Limb (tissue), 2 donors: Measurements from ENCODE around the gene LRRTM1.

Experiments
- DNase-seq, 2 donors: peaks; one replicate each; pipeline ENCODE4 v3.0.0-alpha.2; 2016; ENCODE audit errors: extremely low spot score in 2 of 2

The LRRTM1 gene

DNA sequence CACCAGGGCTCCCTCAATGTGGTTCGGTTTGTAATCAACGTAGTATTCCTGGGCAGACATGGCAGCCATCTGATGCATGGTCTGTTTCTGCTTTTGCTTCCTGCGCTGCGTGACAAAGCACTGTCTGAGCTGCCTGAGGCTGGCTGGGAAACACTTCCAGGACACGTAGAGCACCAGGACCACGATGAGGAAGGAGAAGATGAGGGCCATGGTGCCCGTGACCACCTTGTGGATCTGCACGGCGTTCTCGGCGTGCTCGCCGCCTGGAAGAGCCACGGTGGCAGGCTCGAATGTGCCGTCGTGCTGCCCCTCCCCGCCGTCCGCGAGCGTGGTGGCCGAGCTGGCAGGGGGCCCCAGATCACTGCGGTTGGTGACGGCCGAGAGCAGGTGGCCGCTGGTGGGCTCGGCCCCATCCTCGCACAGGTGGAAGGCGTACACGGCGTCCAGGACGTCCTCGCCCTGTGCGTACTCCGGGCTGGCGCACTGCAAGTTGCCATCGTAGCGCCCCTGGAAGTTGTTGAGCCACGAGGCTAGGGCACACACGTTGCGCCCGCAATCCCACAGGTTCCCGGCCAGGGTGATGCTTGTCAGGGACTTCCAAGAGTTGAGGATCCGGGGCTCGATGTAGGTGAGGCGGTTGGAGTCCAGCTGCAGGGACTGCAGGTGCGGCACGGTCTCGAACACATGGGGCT is 2.1 kb downstream of the LRRTM1 start:
- peak in 1 of 2 donors; percentile 50 for DNase-seq

DNA sequence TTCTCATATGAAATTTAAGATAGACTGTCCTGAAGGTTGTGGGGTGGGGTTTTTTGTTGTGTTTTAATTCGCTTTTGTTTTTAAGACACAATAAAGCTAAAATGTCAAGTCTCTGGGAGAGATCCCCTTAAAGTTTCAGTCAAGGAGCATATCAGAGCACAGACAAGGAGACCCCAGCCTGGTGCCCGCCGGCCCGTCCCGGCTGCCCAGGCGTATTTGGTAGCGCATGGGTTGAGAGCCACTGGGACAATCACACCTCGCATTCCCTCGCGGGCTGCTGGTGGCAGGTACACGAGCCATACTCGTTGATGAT is 2.6 kb downstream of the LRRTM1 start:
- DNase-seq, result no peak

DNA sequence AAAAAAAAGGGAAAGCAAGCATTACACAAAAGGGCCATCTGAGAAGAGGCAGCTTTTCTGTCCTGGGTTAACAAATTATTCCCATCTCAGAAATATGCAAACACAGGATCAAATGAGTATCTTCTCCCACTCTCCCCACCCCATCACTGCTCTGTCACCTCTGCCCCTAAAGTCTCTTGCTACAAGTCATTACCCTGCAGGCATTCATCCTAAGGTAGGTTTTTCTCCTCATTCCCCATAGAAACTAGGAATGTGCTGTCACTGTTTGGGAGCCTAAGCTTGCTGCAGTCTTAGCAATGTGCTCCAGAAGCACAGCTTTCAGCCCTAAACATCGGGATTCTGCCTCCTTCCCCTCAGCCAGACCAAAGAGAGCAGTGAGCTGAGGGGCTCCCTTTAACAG is 3.6 kb downstream of the LRRTM1 start:
- DNase-seq, result no peak

DNA sequence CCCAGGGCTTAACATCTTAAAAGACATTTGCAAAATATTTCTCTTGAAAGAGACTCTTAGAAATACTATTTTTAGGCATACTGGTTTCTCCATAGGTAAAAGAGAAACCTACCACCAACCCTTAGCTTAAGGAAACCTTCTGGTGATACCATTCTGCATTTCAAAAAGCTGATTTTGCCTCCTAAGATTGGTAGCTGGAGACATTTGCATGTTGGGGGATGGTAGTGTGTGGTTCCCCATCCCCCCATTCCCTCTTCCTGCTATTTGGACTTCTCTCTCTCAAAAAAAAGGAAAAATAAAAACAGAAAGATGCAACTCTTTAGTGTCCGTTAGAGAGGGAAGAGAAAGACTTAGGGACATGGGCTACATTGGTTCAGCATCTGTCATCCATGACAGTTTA is 4.2 kb downstream of the LRRTM1 start:
- no peak for DNase-seq

DNA sequence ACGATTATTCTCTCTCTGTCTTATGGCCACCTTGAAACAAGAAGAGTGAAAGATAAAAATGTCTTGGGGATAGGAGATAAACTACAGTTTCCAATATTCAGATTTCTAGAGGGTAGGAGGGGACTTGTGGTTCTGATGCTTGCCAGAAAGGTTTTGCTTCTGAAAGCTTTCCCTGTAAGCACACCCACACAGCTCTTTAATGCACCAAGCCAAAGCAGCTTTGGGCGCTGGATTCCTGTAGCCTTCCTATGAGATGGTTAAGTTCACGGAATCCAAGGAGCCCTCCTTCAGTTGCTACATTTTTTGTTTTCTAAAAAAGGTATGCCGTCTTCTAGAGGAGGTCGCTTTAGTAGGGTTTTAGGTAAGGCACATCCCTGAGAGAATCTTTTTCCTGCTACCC is 4.9 kb downstream of the LRRTM1 start:
- no peak for DNase-seq

DNA sequence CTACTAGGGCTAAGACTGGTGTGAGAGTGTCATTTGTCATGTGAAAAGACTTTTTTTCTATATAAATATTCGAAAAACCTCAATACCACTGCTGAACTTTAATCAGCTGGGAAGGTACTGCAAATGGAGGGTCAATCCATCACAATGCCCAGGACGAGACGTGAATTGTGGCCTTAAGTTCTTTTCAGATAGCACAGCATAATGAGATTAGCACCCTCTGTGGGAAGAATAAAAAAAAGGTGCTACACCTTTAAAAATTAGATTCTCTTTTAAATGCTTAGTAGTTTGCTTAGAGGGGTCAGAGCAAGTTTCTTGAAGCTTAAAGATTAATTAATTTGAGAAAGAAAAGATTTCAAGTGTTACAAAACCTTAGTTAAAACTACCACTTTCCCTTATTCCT is 5.6 kb downstream of the LRRTM1 start:
- no peak for DNase-seq

DNA sequence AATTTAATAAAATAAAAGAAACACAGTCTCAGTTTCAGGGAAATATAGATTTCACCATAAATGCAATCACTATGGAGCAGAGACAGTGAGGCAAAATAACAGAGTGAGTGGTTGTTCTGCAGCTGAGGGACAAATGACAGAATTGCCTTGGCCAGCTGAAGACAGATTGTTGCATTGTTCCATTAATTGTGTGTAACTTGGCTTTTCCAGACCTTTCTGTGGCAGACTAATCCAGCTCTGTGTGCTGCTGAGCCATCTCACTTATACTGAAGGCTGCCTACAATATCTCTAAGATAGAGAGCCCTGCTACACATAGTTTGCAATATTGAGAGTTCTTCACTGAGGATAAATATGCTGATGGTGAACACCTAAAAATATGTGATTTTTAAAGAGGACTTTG is 11.5 kb downstream of the LRRTM1 start:
- no peak for DNase-seq

DNA sequence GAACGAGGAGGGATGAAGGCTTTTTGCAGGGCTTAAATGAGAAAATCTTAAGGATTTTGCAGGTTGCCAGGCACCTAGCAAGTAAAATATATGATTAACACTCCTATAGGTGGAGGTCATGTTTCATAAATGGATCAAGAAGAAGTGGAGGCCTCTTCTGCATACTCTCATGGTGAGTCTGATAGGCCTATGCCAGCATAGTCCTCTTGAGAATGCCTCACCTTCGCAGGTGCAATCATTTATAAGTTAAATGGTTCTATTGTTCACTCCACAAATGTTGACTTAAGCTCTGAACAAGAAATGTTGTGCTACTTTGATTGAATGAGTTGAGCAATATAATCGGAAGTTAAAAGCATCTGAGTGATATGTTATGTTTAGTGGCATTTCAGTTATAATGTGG is 12.1 kb downstream of the LRRTM1 start:
- no peak for DNase-seq

DNA sequence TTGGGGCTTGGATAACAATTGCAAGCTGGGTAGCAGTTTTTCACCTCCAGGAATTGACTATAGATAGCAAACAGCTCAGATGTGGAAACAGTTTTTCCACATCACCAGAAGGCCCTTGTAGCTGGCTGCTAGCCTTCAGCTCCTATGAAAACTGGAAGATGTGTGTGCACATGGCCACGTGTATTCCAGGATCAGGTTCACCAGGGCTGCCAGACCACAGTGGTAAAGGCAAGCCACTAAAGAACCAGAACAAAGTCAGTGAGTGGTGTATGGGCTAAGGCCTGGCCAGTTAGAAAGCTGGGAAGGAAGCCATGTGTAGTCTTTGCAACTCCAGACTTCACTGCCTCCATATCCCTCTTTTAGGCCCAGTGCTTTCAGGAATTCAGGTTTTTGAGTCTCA is 12.9 kb downstream of the LRRTM1 start:
- DNase-seq, result no peak

DNA sequence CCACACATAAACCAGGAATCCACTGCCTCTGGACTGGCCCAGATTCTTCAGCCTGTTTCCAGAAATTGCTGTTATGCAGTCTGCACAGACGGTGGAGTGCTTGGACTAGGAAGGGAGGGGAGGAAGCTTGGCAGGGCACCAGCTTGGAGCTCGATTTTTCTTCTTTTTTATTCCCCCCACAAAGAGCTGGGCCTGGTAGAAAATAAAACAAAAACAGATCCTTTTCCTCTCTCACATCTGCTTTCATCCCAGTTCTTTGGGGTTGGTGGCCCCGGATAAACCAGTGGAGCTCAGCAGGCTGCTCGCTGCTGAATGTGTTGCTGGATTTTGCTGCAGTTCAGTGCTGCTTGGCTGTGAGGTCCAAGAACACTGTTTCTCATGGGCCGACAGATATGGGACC is 16.0 kb downstream of the LRRTM1 start:
- DNase-seq, result peak; percentile 74 to 76

DNA sequence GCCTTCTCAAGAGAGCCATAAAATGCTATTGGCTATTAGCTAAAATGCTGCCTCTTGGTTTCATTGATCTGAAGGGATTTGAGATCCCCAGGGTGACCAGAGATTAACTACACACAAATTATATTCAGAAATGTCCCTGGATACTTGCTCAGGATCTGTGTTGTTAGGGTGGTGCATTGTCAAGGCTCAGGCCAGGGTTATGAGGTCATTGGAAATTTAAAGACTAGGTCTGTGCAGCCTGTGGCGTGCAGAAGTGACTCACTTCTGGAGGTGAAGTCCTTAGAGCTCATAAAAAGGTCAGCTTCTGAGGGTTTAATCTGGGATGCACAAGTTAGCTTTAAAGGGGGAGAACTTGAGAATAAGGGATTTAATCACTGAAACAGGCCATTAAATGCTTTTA is 23.5 kb downstream of the LRRTM1 start:
- DNase-seq, result no peak

DNA sequence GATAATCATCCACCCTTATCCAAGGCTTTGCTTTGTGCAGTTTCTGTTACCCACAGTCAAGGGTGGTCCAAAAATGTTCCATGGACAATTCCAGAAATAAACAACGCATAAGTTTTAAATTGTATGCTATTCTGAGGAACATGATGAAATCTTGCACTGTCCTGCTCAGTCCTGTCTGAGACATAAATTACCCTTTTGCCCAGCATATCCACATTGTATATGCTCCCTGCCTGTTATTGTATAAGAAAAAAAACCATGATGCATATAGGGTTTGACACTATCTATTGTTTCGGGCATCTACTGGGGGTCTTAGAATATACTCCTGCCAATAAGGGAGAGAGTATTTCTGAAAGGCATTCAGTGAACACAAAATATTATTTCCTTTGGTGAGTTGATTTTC is 24.0 kb downstream of the LRRTM1 start:
- DNase-seq, result no peak

DNA sequence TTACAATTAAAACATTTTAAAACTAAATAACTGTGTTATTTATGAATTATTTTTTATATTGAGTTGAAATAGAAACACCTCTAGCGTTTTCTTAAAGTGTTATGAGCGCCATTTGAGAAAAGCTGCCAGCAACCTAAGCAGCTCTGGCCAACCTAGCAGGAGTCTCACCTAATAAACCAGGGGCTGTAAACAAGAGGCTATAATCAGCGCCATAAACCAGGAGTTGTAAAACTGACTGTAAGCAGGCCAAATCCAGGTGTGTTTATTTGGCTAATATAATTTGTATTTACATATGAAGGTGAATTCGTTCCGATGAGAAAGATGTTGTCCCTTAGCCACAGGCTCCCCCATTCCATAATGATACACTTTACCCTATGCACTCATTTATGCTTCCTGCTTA is 34.7 kb downstream of the LRRTM1 start:
- no peak for DNase-seq

DNA sequence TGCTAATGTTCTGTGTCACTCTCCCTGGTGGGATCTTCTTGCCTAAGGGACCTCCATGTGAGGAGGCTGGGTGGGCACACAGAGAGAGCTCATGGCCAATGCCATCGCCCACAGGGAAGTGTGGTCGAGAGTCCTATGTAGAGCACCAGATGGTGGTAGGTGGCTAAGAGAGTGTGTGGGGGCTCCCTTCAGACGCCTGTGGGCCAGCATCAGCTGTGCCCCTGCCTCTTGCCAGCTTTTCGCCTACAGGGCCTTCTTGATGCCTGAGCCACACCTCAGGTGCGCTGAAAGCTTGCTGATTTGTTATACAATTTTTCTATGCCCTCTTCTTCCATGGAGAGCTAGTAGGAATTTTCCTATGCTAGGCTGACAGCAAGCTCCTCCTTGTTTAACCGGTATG is 38.3 kb downstream of the LRRTM1 start:
- no peak for DNase-seq

DNA sequence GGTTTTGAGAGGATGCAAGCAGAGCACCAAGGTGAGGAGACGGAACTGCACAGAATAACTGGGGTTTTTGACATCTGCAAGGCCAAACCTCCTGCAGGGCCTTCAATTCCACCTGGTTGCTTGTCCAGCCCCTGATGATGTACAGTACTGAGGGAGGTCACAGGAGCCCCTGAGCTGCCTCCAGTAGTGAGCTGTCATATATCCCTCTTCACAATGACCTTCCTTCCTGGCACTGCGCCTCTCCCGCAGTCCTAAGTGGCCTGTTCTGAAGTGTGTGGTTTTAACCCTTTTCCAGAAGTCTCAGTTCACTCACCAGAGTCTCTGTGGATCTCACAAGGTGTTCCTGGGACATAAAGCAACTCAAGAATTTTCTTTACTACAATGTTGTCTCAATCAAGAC is 45.3 kb downstream of the LRRTM1 start:
- no peak for DNase-seq

DNA sequence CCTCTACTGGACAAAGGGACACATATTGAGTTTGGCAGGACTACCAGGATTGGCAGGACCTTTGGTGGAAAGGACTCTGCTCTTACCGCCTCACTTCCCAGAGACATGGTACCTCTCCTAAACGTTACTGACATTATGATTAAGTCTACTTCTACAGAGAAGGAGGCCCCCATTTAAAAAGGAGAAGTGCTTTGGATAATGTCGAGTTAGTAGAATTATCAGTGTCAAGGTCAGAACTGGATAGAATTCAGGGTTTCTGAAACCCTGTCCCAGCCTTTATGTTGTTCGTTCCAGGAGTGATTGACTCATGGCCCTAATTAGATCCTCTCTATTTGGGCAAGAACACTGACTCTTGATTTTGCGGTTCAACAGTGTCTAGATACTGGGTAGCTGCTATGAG is 45.8 kb downstream of the LRRTM1 start:
- DNase-seq, result no peak

DNA sequence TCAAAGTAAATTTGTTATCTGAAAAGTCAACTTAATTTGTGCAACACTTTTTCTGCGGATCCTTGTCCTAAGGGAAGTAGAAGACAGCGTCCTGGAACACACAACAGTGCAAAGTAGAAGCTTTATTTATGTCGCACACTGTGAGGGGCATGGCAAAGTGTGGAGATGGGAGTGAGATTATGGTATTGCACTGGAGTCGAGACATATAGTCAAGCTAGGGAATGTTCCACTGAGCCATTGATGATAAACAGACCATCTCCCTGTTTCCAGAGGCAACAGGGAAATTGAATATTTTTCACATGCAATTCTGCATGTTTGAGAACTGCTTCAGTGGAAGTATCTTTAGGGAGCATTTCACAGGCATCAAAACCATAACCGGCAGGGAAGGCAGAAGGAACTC is 46.2 kb downstream of the LRRTM1 start:
- no peak for DNase-seq

DNA sequence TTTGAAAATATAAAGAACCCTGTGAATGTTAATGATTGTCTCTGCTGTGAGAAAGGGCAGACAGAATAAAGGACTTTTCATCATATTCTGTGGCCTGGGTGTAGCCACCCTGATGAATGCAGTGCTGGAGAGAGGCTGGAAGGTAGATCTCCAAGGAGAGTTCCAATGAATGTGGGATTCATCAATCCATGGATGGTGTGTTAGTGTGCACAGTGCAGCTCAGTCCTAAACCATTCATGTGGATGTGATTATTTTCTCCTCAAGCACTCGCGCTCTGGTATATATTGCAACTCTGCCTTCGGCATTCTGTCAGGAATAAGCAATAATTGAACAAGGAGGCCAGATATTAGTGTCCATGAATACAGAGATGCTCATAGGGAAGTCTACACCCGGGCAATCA is 47.1 kb downstream of the LRRTM1 start:
- DNase-seq, result no peak

DNA sequence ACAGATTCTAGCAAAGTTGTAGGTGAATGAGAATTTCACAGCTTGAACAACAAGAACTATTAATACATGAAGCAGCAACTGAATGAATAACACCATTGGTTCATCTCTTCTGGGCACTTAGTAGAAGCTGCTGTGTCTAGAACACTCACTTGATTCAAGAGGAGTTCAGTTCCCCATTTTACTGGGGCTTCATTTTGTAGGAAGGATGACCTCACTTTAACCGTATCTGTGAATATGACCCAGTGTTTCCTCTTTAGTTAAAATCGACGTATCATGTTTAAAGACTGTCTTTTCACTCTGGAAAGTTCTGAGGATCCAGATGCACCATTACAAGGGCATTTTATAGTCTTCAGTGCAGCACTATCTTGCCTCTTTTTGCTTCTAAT is 47.8 kb downstream of the LRRTM1 start:
- DNase-seq, result no peak

DNA sequence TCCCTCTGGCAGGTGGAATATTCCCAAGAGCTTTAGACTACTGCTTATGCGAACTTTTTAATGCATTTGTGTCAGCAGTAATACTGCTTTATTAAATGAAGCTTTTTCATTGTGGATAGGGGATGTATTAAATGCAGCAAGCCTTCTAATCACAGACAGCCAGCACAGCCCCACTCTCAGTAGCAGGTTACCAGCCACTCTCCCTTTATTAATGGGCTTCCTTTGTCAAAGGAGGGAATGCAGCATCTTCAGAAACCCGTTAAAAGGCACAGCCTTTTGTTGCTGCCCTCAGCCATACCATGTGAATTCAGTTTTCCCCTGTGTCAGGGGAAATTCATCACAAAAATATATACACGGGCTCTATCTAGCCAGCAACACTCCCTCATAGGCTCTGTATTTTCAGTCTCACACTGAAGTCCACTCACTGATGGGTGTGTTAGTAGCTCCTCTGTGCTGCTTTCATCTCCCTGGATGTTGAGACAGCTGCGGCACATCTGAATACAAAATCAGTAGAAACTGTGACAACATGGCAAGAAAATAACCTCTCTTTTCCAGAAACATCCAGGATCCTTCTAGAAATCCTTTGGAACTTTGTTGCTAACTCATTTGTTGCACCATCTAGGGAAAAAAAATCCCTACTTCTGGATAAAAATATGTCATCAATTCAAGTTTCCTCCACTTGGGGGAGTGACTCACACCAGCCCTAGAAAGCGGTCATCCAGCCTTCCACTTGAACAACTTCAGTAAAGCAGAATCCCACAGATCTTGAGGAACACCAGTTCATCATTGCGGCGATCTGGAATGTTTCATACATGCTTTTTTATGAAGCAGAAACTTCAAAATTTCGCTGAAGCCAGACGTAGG is 48.4 kb downstream of the LRRTM1 start:
- DNase-seq, result no peak

DNA sequence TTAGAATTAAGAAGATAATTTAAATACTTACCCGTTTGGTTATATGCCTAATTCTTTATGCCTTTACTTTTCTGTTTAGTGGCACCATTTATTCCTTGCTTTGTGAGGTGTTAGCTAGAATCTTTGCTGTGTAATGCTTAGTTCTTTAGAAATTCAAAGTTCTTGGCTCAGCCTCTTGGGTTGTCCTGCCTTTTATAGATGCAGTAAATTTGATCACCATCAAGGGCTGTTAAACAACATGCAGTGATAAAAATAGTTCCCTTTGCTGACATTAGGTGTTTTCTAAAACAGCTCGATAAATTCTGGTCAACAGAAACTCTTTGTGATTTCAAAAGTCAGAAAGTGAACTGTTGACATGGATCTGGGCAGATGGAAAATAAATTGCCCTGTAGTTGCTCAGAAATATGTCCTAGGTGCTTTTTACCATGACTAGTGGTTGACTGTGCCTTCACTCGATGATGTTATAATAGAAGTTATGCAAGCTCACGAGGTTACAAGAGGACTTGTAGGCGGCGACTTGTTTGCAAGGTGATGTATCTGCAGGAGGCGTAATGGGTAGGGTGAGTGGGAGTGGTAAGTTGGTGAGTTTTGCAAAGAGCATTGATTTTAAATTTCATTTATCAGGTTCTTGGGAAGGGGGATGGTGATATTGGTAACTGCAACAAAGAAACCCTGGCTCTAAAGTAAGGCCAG is 52.1 kb downstream of the LRRTM1 start:
- DNase-seq, result no peak
